UCSD-AML1 (cell line): ENCODE results near the gene COL5A2.

ENCODE experiments used
- DNase-seq: peaks from one replicate; lab custom pipeline; 2025; ENCODE audit not compliant: unreplicated experiment; lab: John Stamatoyannopoulos, UW

COL5A2 gene

GRCh38 chr2:189179570-189179950 is at the start of gene COL5A2:
Gene COL5A2, minus strand, starts transcription at chr2:189179761. Its CDS starts 157 bp downstream, at chr2:189179604.
- DNase-seq, result no peak

- DNase-seq, result no peak
Observed at GRCh38 chr2:189226017-189226416, 46.5 kb upstream of the COL5A2 start.

GRCh38 chr2:189225032-189225431 is 45.5 kb upstream of the COL5A2 start:
- no peak for DNase-seq

GRCh38 chr2:189222468-189223105 is 43.0 kb upstream of the COL5A2 start:
- no peak for DNase-seq

GRCh38 chr2:189221811-189222467 is 42.4 kb upstream of the COL5A2 start:
- no peak for DNase-seq

GRCh38 chr2:189218236-189218635 is 38.7 kb upstream of the COL5A2 start:
- no peak for DNase-seq

GRCh38 chr2:189217541-189217940 is 38.0 kb upstream of the COL5A2 start:
- DNase-seq, result no peak

- no peak for DNase-seq
Observed at GRCh38 chr2:189217051-189217450, 37.5 kb upstream of the COL5A2 start.

GRCh38 chr2:189214484-189214883 is 34.9 kb upstream of the COL5A2 start:
- no peak for DNase-seq

- DNase-seq, result no peak
Observed at GRCh38 chr2:189213250-189213649, 33.7 kb upstream of the COL5A2 start.

- DNase-seq, result no peak
Observed at GRCh38 chr2:189210250-189211087, 30.9 kb upstream of the COL5A2 start.

GRCh38 chr2:189208254-189208653 is 28.7 kb upstream of the COL5A2 start:
- DNase-seq, result no peak

- no peak for DNase-seq
Observed at GRCh38 chr2:189204322-189204941, 24.9 kb upstream of the COL5A2 start.

GRCh38 chr2:189203177-189203799 is 23.7 kb upstream of the COL5A2 start:
- DNase-seq, result no peak

GRCh38 chr2:189199797-189200196 is 20.2 kb upstream of the COL5A2 start:
- no peak for DNase-seq

GRCh38 chr2:189192766-189193165 is 13.2 kb upstream of the COL5A2 start:
- DNase-seq, result no peak

- DNase-seq, result no peak
Observed at GRCh38 chr2:189191766-189192165, 12.2 kb upstream of the COL5A2 start.

GRCh38 chr2:189190685-189191084 is 11.1 kb upstream of the COL5A2 start:
- no peak for DNase-seq

GRCh38 chr2:189188115-189188805 is 8.7 kb upstream of the COL5A2 start:
- DNase-seq, result no peak

- no peak for DNase-seq
Observed at GRCh38 chr2:189183170-189183569, 3.6 kb upstream of the COL5A2 start.
